ENCODE measurements around the gene VPS11. TPM values are rescaled to one million over a fixed set of nuclear protein-coding genes. Genes with fewer than 3 reads are reported as not detected.

Gene VPS11
- total RNA-seq, 1 experiment from 2014 or later, result 18.6 TPM

- no peak overlapping the region for H2BK20ac ChIP-seq (ENCODE audit: low read depth, low read length, poor library complexity, severe bottlenecking)
- no peaks in the 10 kb centered on the region; a peak in 1 of 5 replicates for H3K9me3 Mint-ChIP-seq
- no peak overlapping the region for H3K27ac ChIP-seq (ENCODE audit: insufficient read length, low read depth, low read length)
- H2BK5ac ChIP-seq (ENCODE audit: insufficient read length, low read length), result no peak overlapping the region
- no CpG with 5 or more reads among the region's 3 CpGs for WGBS (ENCODE audit: extremely low coverage, insufficient read length, low lambda C conversion rate)
- peaks cover 8% of the 10 kb centered on the region; the same call in 1 of the 2 replicates for H3K4me1 ChIP-seq (ENCODE audit: insufficient read depth, low read length)
- H4K91ac ChIP-seq (ENCODE audit: insufficient read length, low read depth, low read length), result no peak overlapping the region
- no peak overlapping the region for H3K56ac ChIP-seq (ENCODE audit: insufficient read length, low read depth, low read length)
- no peak overlapping the region for H3K9ac ChIP-seq (ENCODE audit: extremely low read depth, insufficient read length, low read length)
- H3K9me3 ChIP-seq (ENCODE audit: control insufficient read depth, low read depth, low read length), result no peaks in the 10 kb centered on the region
- DNase-seq, result no peak
- H4K8ac ChIP-seq (replicated peaks; ENCODE audit: insufficient read length, low read depth, low read length), result no peak overlapping the region
- no peaks in the 10 kb centered on the region for H3K79me1 ChIP-seq (ENCODE audit: insufficient read depth, low read depth, low read length, poor library complexity, severe bottlenecking)
- H2AK5ac ChIP-seq (ENCODE audit: insufficient read length, low read length), result no peak overlapping the region
- H3K27me3 Mint-ChIP-seq (ENCODE audit: low read depth), result peaks cover 16% of the 10 kb centered on the region
- peaks cover 10% of the 10 kb centered on the region for H3K23me2 ChIP-seq (ENCODE audit: insufficient read length, low read depth, low read length, poor library complexity, severe bottlenecking)
- H3T11ph ChIP-seq (ENCODE audit: low read length), result no peak overlapping the region
- no peak overlapping the region for H3K14ac ChIP-seq (ENCODE audit: insufficient read depth, low read length)
- H3K23ac ChIP-seq (ENCODE audit: insufficient read length, low read depth, low read length), result no peak overlapping the region
- H3K27me3 ChIP-seq (ENCODE audit: insufficient read depth, low read length), result peaks cover 5% of the 10 kb centered on the region; the same call in 1 of the 2 replicates
- no peak overlapping the region for H3K18ac ChIP-seq (ENCODE audit: insufficient read length, low read depth, low read length)
- H3K4me3 Mint-ChIP-seq, result no peak overlapping the region; a peak in 1 of 5 replicates
- no peak overlapping the region for H2AFZ ChIP-seq (ENCODE audit: low read length)
- no peak for TF ChIP-seq CTCF (conservative IDR thresholded peaks at IDR 0.05)
- H4K20me1 ChIP-seq (ENCODE audit: control insufficient read depth, insufficient read depth, insufficient read length), result no peaks in the 10 kb centered on the region
- no peak overlapping the region for H2BK15ac ChIP-seq (ENCODE audit: low read depth, low read length)
- H4K5ac ChIP-seq (ENCODE audit: insufficient read length, low read depth, low read length), result no peak overlapping the region
- peaks cover 27 to 28% of the 10 kb centered on the region in 2 experiments for H3K4me1 Mint-ChIP-seq
- H3K4me2 ChIP-seq (ENCODE audit: insufficient read depth, insufficient read length, low read length), result no peak overlapping the region
- H3K27ac Mint-ChIP-seq, result no peak overlapping the region
- no peak overlapping the region for H2BK12ac ChIP-seq (ENCODE audit: insufficient read length, low read depth, low read length)
- H3K36me3 Mint-ChIP-seq (ENCODE audit: insufficient read depth in 1 of 3, low read depth in 3 of 3), result no peaks in the 10 kb centered on the region; a peak in 1 of 7 replicates
- H2BK120ac ChIP-seq (ENCODE audit: low read depth, low read length, poor library complexity, severe bottlenecking), result no peak overlapping the region
- H3K4ac ChIP-seq (ENCODE audit: low read depth, low read length), result no peak overlapping the region
- no peaks in the 10 kb centered on the region for H3K79me2 ChIP-seq (ENCODE audit: insufficient read depth, low read length)
Observed at GRCh38 chr11:119109843-119110242, 42.2 kb downstream of the VPS11 start.

All from H9 (cell line).